ENCODE data around the gene ZNHIT2.

- TF ChIP-seq CTCF (optimal IDR thresholded peaks at IDR 0.05 in 1 of 3, IDR thresholded peaks at IDR 0.05 in 1 of 3, conservative IDR thresholded peaks at IDR 0.05 in 1 of 3; ENCODE audit: extremely low read depth in 1 of 3, insufficient read depth in 2 of 3, low read length in 3 of 3) (no peak), EZH2 (IDR thresholded peaks at IDR 0.05; ENCODE audit: low read length) (no peak)
These were observed 766 bp upstream of the ZNHIT2 start for GRCh38 chr11:65118097-65118837.
